IPS-11a (cell line): ENCODE results near the gene NUP205.

ENCODE experiments used
- H3K4me3 ChIP-seq: one replicate; pipeline ENCODE4 v1.5.1; 2013; ENCODE audit warnings: low read depth, low read length, control low read depth

Gene NUP205

GRCh38 chr7:135538376-135538775 is 19.3 kb upstream of the NUP205 start:
- no peak overlapping the region for H3K4me3 ChIP-seq

- no peak overlapping the region for H3K4me3 ChIP-seq
Measured at GRCh38 chr7:135539629-135540028, 18.1 kb upstream of the NUP205 start.

GRCh38 chr7:135541029-135541428 is 16.7 kb upstream of the NUP205 start:
- H3K4me3 ChIP-seq, result no peak overlapping the region

- no peak overlapping the region for H3K4me3 ChIP-seq
Measured at GRCh38 chr7:135550196-135550595, 7.5 kb upstream of the NUP205 start.

GRCh38 chr7:135552148-135552547 is 5.6 kb upstream of the NUP205 start:
- no peak overlapping the region for H3K4me3 ChIP-seq

- H3K4me3 ChIP-seq, result no peak overlapping the region
Measured at GRCh38 chr7:135553346-135553745, 4.4 kb upstream of the NUP205 start.

- peak overlapping the region; percentile 98 for H3K4me3 ChIP-seq
Measured at GRCh38 chr7:135558337-135558767, 635 bp downstream of the NUP205 start.

- peak overlapping the region; percentile 98 for H3K4me3 ChIP-seq
Measured at GRCh38 chr7:135558881-135559280, 1.2 kb downstream of the NUP205 start.

- no peak overlapping the region for H3K4me3 ChIP-seq
Measured at GRCh38 chr7:135560631-135561030, 2.9 kb downstream of the NUP205 start.

GRCh38 chr7:135562720-135563119 is 5.0 kb downstream of the NUP205 start:
- no peak overlapping the region for H3K4me3 ChIP-seq

GRCh38 chr7:135571834-135572233 is 14.1 kb downstream of the NUP205 start:
- H3K4me3 ChIP-seq, result no peak overlapping the region

GRCh38 chr7:135573541-135573940 is 15.8 kb downstream of the NUP205 start:
- no peak overlapping the region for H3K4me3 ChIP-seq

- H3K4me3 ChIP-seq, result no peak overlapping the region
Measured at GRCh38 chr7:135575296-135575695, 17.6 kb downstream of the NUP205 start.

- no peak overlapping the region for H3K4me3 ChIP-seq
Measured at GRCh38 chr7:135578569-135578968, 20.9 kb downstream of the NUP205 start.

GRCh38 chr7:135584362-135585353 is 26.9 kb downstream of the NUP205 start:
- no peak overlapping the region for H3K4me3 ChIP-seq

GRCh38 chr7:135597181-135597925 is 39.6 kb downstream of the NUP205 start:
- H3K4me3 ChIP-seq, result no peak overlapping the region

- H3K4me3 ChIP-seq, result no peak overlapping the region
Measured at GRCh38 chr7:135597926-135598305, 40.2 kb downstream of the NUP205 start.

GRCh38 chr7:135599471-135599870 is 41.8 kb downstream of the NUP205 start:
- no peak overlapping the region for H3K4me3 ChIP-seq

- no peak overlapping the region for H3K4me3 ChIP-seq
Measured at GRCh38 chr7:135600226-135600625, 42.5 kb downstream of the NUP205 start.

- H3K4me3 ChIP-seq, result no peak overlapping the region
Measured at GRCh38 chr7:135601182-135601581, 43.5 kb downstream of the NUP205 start.

GRCh38 chr7:135602304-135602703 is 44.6 kb downstream of the NUP205 start:
- H3K4me3 ChIP-seq, result no peak overlapping the region

GRCh38 chr7:135616136-135616535 is 58.4 kb downstream of the NUP205 start:
- no peak overlapping the region for H3K4me3 ChIP-seq
